Activated B cell treated with CpG ODN at 0.5 μM for 24 hours (primary cell): Measurements from ENCODE around the gene LMOD1. TPM values are rescaled to one million over a fixed set of nuclear protein-coding genes. Genes with fewer than 3 reads are reported as not detected.

Experiments
- ATAC-seq: fragments of 200-7000 bp; cut with Tn5 transposase; one replicate; pipeline ENCODE4 v1.10.0; 2021; ENCODE audit warnings: low read depth, mild to moderate bottlenecking, moderate library complexity
- CTCF ChIA-PET: fragments of 350-600 bp; sonication (Branson Sonifier 250); formaldehyde crosslinking; loops from one replicate; lab custom pipeline; 2021; ENCODE audit warnings: antibody characterized with exemption; lab: Charles Lee
- POLR2A ChIA-PET: fragments of 350-600 bp; sonication (Branson Sonifier 250); formaldehyde crosslinking; loops from one replicate; lab custom pipeline; 2021; ENCODE audit warnings: antibody characterized with exemption; lab: Charles Lee
- DNase-seq: peaks from one replicate; pipeline ENCODE4 v3.0.0; 2022
- H3K27ac Mint-ChIP-seq: one replicate; pipeline ENCODE4 v1.8.0; 2020; ENCODE audit warnings: mixed read lengths
- H3K27me3 Mint-ChIP-seq: one replicate; pipeline ENCODE4 v1.8.0; 2021; ENCODE audit warnings: mixed read lengths
- H3K36me3 Mint-ChIP-seq: one replicate; pipeline ENCODE4 v1.8.0; 2021; ENCODE audit warnings: low read depth, mixed read lengths
- H3K4me1 Mint-ChIP-seq: one replicate; pipeline ENCODE4 v1.8.0; 2021; ENCODE audit warnings: mixed read lengths
- H3K4me3 Mint-ChIP-seq: one replicate; pipeline ENCODE4 v1.8.0; 2020; ENCODE audit warnings: mild to moderate bottlenecking, mixed read lengths
- H3K9me3 Mint-ChIP-seq: one replicate; pipeline ENCODE4 v1.8.0; 2020; ENCODE audit warnings: mixed read lengths
- intact Hi-C: fragments of 100-400 bp; cut with micrococcal nuclease; formaldehyde crosslinking; loops from one replicate; pipeline ENCODE4 v1.15.1; 2024
- total RNA-seq: library from RNA; stranded (reverse); gene quantifications from 2 replicates; pipeline ENCODE4 v1.2.3, GENCODE V29; 2022
- TF ChIP-seq, protein P1 (sequence below): fragments of 200-600 bp; IDR thresholded peaks from one replicate; pipeline ENCODE4 v1.8.0; 2022; ENCODE audit warnings: antibody characterized with exemption, mild to moderate bottlenecking

The LMOD1 gene
- total RNA-seq, 1 donor from 2014 or later, result not detected

GRCh38 chr1:201984446-201984845, 38.1 kb upstream of the LMOD1 start:
- H3K9me3 Mint-ChIP-seq, result no peaks in the 10 kb centered on the region
- ATAC-seq (no peak), DNase-seq (no peak)
- H3K27me3 Mint-ChIP-seq, result no peaks in the 10 kb centered on the region
- no peak overlapping the region for H3K4me3 Mint-ChIP-seq
- peaks cover 16% of the 10 kb centered on the region for H3K36me3 Mint-ChIP-seq
- CTCF ChIA-PET, result interaction anchor here (1.4 kb wide), 1 partner anchor 11 kb away, joined by 3 read pairs; no protein-coding TSS in a partner anchor
- no peak overlapping the region for H3K27ac Mint-ChIP-seq
- intact Hi-C loops, result no loop called here
- H3K4me1 Mint-ChIP-seq, result peaks cover 19% of the 10 kb centered on the region
- TF ChIP-seq, protein P1, sequence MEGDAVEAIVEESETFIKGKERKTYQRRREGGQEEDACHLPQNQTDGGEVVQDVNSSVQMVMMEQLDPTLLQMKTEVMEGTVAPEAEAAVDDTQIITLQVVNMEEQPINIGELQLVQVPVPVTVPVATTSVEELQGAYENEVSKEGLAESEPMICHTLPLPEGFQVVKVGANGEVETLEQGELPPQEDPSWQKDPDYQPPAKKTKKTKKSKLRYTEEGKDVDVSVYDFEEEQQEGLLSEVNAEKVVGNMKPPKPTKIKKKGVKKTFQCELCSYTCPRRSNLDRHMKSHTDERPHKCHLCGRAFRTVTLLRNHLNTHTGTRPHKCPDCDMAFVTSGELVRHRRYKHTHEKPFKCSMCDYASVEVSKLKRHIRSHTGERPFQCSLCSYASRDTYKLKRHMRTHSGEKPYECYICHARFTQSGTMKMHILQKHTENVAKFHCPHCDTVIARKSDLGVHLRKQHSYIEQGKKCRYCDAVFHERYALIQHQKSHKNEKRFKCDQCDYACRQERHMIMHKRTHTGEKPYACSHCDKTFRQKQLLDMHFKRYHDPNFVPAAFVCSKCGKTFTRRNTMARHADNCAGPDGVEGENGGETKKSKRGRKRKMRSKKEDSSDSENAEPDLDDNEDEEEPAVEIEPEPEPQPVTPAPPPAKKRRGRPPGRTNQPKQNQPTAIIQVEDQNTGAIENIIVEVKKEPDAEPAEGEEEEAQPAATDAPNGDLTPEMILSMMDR, result no peak
- POLR2A ChIA-PET, result no interaction called here

DNA sequence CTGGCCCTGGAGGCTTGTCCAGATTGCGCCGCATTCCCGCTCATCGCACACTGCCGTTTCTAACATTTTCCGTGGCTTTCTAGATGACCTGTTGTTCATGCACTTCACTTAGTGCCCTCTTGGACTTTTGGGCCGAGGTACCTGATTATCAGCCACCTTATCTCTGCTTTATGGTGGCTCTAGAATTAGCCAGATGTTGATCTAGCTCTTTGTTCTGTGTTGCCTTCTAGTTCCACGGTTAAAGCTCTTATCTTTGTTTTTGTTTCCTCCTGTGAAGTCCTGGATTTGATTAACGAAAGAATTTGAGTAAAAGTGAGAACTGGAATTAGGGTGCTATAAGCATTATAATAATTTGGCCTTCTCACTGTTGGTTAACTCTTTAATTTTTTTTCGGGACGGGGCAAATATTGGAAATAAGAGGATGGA, 37.0 kb upstream of the LMOD1 start:
- ATAC-seq, result no peak
- no peak for DNase-seq
- intact Hi-C loops, result loop anchor here (1.0 kb wide), 1 partner anchor 28 kb away; the partner anchor contains the start of gene TIMM17A

DNA sequence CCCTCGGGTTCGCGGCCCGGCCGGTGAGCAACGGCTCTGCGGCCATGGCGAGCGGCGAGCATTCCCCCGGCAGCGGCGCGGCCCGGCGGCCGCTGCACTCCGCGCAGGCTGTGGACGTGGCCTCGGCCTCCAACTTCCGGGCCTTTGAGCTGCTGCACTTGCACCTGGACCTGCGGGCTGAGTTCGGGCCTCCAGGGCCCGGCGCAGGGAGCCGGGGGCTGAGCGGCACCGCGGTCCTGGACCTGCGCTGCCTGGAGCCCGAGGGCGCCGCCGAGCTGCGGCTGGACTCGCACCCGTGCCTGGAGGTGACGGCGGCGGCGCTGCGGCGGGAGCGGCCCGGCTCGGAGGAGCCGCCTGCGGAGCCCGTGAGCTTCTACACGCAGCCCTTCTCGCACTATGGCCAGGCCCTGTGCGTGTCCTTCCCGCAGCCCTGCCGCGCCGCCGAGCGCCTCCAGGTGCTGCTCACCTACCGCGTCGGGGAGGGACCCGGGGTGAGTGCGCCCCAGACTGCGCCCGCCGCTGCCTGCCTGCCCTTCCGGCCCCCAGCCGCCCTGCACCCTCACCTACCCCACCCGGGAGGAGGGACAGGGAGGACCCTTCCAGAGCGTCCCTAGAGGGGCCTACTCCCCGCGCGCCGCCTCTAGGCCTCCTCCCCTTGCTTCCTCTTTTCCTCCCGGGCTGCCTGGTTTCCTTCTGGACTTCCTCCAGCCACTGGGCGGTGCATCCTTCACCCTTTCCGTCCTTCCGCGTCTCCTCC, 36.5 kb upstream of the LMOD1 start, which contains the start of gene RNPEP:
Gene RNPEP (plus strand): TSS at position 26 of the 757 bp plus-strand sequence. CDS start 19 bp downstream, at position 45.
- ChIA-PET POLR2A (interaction anchor here (0.6 to 2.3 kb wide), 5 partner anchors 11 to 944 kb away, joined by 3 to 16 read pairs (median 3); partner anchors contain the start of genes KLHL12 and TIMM17A), CTCF (interaction anchor here (0.6 to 1.4 kb wide), 2 partner anchors 9 to 737 kb away, joined by 3 read pairs; no protein-coding TSS in a partner anchor)
- peaks cover 7% of the 10 kb centered on the region for H3K36me3 Mint-ChIP-seq
- no peaks in the 10 kb centered on the region for H3K9me3 Mint-ChIP-seq
- H3K4me3 Mint-ChIP-seq, result peak within 1 kb of the TSS; percentile 94
- H3K4me1 Mint-ChIP-seq, result peaks cover 19% of the 10 kb centered on the region
- DNase-seq (peak; percentile 60), ATAC-seq (peak; percentile 77)
- no peaks in the 10 kb centered on the region for H3K27me3 Mint-ChIP-seq
- H3K27ac Mint-ChIP-seq, result peak within 1 kb of the TSS; percentile 81
- intact Hi-C loops, result loop anchor here (1.0 kb wide), 1 partner anchor 28 kb away; the partner anchor contains the start of gene TIMM17A
- TF ChIP-seq, protein P1, result no peak

More for the DNA sequence above, 37.0 kb upstream of the LMOD1 start:
- H3K36me3 Mint-ChIP-seq, result peaks cover 8% of the 10 kb centered on the region
- no peaks in the 10 kb centered on the region for H3K27me3 Mint-ChIP-seq
- H3K4me3 Mint-ChIP-seq, result peak overlapping the region; percentile 90
- ChIA-PET CTCF (interaction anchor here (1.4 kb wide), 1 partner anchor 10 kb away, joined by 3 read pairs; no protein-coding TSS in a partner anchor), POLR2A (interaction anchor here (0.5 to 2.3 kb wide), 4 partner anchors 11 to 1044 kb away, joined by 3 to 16 read pairs (median 4); partner anchors contain the start of genes KLHL12 and TIMM17A)
- H3K4me1 Mint-ChIP-seq, result peaks cover 19% of the 10 kb centered on the region
- peak overlapping the region; percentile 81 for H3K27ac Mint-ChIP-seq
- H3K9me3 Mint-ChIP-seq, result no peaks in the 10 kb centered on the region
- TF ChIP-seq, protein P1, result no peak

DNA sequence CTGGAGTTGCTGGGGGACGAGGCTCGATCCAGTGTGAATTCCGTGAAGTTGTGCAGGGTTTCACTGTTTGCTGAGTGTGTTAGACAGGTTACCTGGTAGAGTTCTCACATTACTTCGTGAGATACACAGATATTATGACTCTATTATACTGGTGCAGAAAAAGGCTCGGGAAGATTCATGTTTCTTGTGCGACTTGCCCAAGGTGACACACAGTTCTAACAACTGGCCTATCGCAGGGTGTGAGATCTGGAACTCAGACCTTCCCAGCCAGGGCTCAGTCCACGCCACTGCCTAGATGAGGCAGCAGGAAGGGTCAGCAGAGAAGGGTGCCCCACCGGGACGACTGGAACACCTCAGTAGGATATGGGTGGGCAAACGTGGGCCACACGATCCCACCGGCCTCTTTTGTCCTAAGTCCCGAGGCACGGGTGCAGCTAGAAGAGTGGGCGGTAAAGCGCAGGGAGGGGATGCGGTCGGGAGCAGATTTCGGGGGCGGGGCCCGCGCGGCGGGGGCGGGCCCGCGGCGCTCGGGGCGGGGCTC, 35.8 kb upstream of the LMOD1 start:
- peaks cover 19% of the 10 kb centered on the region for H3K4me1 Mint-ChIP-seq
- H3K36me3 Mint-ChIP-seq, result peaks cover 7% of the 10 kb centered on the region
- peaks cover 2% of the 10 kb centered on the region for H3K27me3 Mint-ChIP-seq
- ATAC-seq (no peak), DNase-seq (peak; percentile 75)
- POLR2A ChIA-PET, result interaction anchor here (0.8 to 2.3 kb wide), 5 partner anchors 10 to 161 kb away, joined by 3 to 16 read pairs (median 3); partner anchors contain the start of gene TIMM17A
- CTCF ChIA-PET, result interaction anchor here (0.6 kb wide), 1 partner anchor 738 kb away, joined by 3 read pairs; no protein-coding TSS in a partner anchor
- intact Hi-C loops, result no loop called here
- H3K9me3 Mint-ChIP-seq, result no peaks in the 10 kb centered on the region
- TF ChIP-seq, protein P1, result no peak
- peak overlapping the region; percentile 94 for H3K4me3 Mint-ChIP-seq
- H3K27ac Mint-ChIP-seq, result peak overlapping the region; percentile 79
